Mesenchymal stem cell (in vitro differentiated cells and primary cell): ENCODE results near the gene NAALADL2.

Source experiments
- DNase-seq: peaks from one replicate; pipeline ENCODE4 v3.0.0-alpha.2; 2013
- H2AFZ ChIP-seq: one replicate; pipeline ENCODE4 v1.6.1; 2013; ENCODE audit warnings: low read depth, mild to moderate bottlenecking, control low read depth, inconsistent platforms, low read length, moderate library complexity
- H2AK5ac ChIP-seq: 2 replicates; pipeline ENCODE4 v1.6.1; 2013; ENCODE audit warnings: low read length, moderate library complexity, mild to moderate bottlenecking, inconsistent platforms; ENCODE audit not compliant: severe bottlenecking
- H2BK120ac ChIP-seq: one replicate; pipeline ENCODE4 v1.6.1; 2013; ENCODE audit warnings: low read depth, mild to moderate bottlenecking, inconsistent platforms, low read length, moderate library complexity
- H2BK12ac ChIP-seq, 2 experiments: one replicate each; pipeline ENCODE4 v1.6.1; 2013; ENCODE audit warnings: inconsistent platforms in 2 of 2, low read length in 2 of 2, mild to moderate bottlenecking in 2 of 2, moderate library complexity in 2 of 2, control low read depth in 1 of 2
- H2BK15ac ChIP-seq: one replicate; pipeline ENCODE4 v1.6.1; 2013; ENCODE audit warnings: mild to moderate bottlenecking, low read depth, inconsistent platforms; ENCODE audit not compliant: poor library complexity, severe bottlenecking
- H2BK5ac ChIP-seq: 2 replicates; pipeline ENCODE4 v1.6.1; 2013; ENCODE audit warnings: low read depth, mild to moderate bottlenecking, low read length, control low read depth, inconsistent platforms; ENCODE audit not compliant: poor library complexity, severe bottlenecking
- H3K14ac ChIP-seq, 2 experiments: one replicate each; pipeline ENCODE4 v1.6.1; 2013; ENCODE audit warnings: inconsistent platforms in 2 of 2, low read length in 2 of 2, control low read depth in 1 of 2, mild to moderate bottlenecking in 1 of 2, moderate library complexity in 1 of 2
- H3K18ac ChIP-seq, 2 experiments: one replicate each; pipeline ENCODE4 v1.6.1; 2013; ENCODE audit warnings: inconsistent platforms in 2 of 2, low read length in 2 of 2, control low read depth in 1 of 2, low read depth in 1 of 2, mild to moderate bottlenecking in 1 of 2
- H3K23ac ChIP-seq, 2 experiments: one replicate each; pipeline ENCODE4 v1.6.1; 2013; ENCODE audit warnings: inconsistent platforms in 2 of 2, low read length in 2 of 2, mild to moderate bottlenecking in 2 of 2, moderate library complexity in 2 of 2, control low read depth in 1 of 2
- H3K27ac ChIP-seq: 2 replicates; pipeline ENCODE4 v1.5.1; 2013; ENCODE audit warnings: mild to moderate bottlenecking, moderate library complexity, low read length, control low read depth, inconsistent platforms; ENCODE audit not compliant: poor library complexity, severe bottlenecking
- H3K27me3 ChIP-seq, 2 experiments: 2 replicates each; pipeline versions ENCODE4 v1.6.1 to v1.7.0; 2013; ENCODE audit warnings: low read length in 2 of 2, mild to moderate bottlenecking in 2 of 2, moderate library complexity in 2 of 2, control low read depth in 1 of 2, inconsistent platforms in 1 of 2; ENCODE audit not compliant: control insufficient read depth in 1 of 2, insufficient read depth in 1 of 2
- H3K36me3 ChIP-seq, 2 experiments: 2 replicates each; pipeline versions ENCODE4 v1.6.1 to v1.7.0; 2013; ENCODE audit warnings: low read length in 2 of 2, control low read depth in 1 of 2, inconsistent platforms in 1 of 2, low read depth in 1 of 2, mild to moderate bottlenecking in 1 of 2; ENCODE audit not compliant: insufficient read depth in 2 of 2, control insufficient read depth in 1 of 2
- H3K4ac ChIP-seq, 2 experiments: one replicate each; pipeline ENCODE4 v1.6.1; 2013; ENCODE audit warnings: inconsistent platforms in 2 of 2, low read length in 2 of 2, mild to moderate bottlenecking in 2 of 2, moderate library complexity in 2 of 2, control low read depth in 1 of 2, low read depth in 1 of 2
- H3K4me1 ChIP-seq: 2 replicates; pipeline ENCODE4 v1.6.1; 2013; ENCODE audit warnings: low read depth, low read length, control low read depth; ENCODE audit not compliant: control insufficient read depth, insufficient read depth
- H3K4me2 ChIP-seq: 2 replicates; pipeline ENCODE4 v1.6.1; 2013; ENCODE audit warnings: low read length, mild to moderate bottlenecking, inconsistent platforms; ENCODE audit not compliant: poor library complexity, severe bottlenecking
- H3K4me3 ChIP-seq, 2 experiments: 2 replicates each; pipeline versions ENCODE4 v1.5.1 to v1.7.0; 2013; ENCODE audit warnings: low read length in 2 of 2, mild to moderate bottlenecking in 2 of 2, control low read depth in 1 of 2, low read depth in 1 of 2; ENCODE audit not compliant: insufficient read depth in 1 of 2
- H3K79me1 ChIP-seq: replicated peaks from 2 replicates; pipeline ENCODE4 v1.6.1; 2013; ENCODE audit warnings: mild to moderate bottlenecking, control low read depth, low read length, inconsistent platforms; ENCODE audit not compliant: poor library complexity, severe bottlenecking
- H3K9ac ChIP-seq: 2 replicates; pipeline ENCODE4 v1.7.0; 2013; ENCODE audit warnings: mild to moderate bottlenecking, low read length, moderate library complexity
- H3K9me3 ChIP-seq: 2 replicates; pipeline ENCODE4 v1.7.0; 2013; ENCODE audit warnings: mild to moderate bottlenecking, low read length; ENCODE audit not compliant: control insufficient read depth
- H4K8ac ChIP-seq: one replicate; pipeline ENCODE4 v1.6.1; 2013; ENCODE audit warnings: inconsistent platforms, mild to moderate bottlenecking, low read length, moderate library complexity
- H4K91ac ChIP-seq: one replicate; pipeline ENCODE4 v1.6.1; 2013; ENCODE audit warnings: mild to moderate bottlenecking, low read length, inconsistent platforms
- WGBS: methylation state at CpG from one replicate; pipeline ENCODE4 v1.1.7; 2013; ENCODE audit warnings: mixed read lengths; 5-methylcytosine and 5-hydroxymethylcytosine counted together

Gene NAALADL2

GRCh38 chr3:175837962-175838361, 978.8 kb downstream of the NAALADL2 start:
- no peak overlapping the region for H2BK5ac ChIP-seq
- H3K36me3 ChIP-seq = no peaks in the 10 kb centered on the region
- H2AK5ac ChIP-seq = no peak overlapping the region
- no peak overlapping the region for H3K23ac ChIP-seq
- H3K4ac ChIP-seq = no peak overlapping the region
- H3K14ac ChIP-seq = no peak overlapping the region
- no peak overlapping the region for H3K9ac ChIP-seq
- H2BK15ac ChIP-seq = no peak overlapping the region
- no peak overlapping the region for H4K91ac ChIP-seq
- no peaks in the 10 kb centered on the region for H3K4me1 ChIP-seq
- H3K27ac ChIP-seq = no peak overlapping the region
- no peaks in the 10 kb centered on the region for H3K27me3 ChIP-seq
- no CpG with 5 or more reads among the region's 2 CpGs for WGBS
- no peak overlapping the region for H2BK120ac ChIP-seq
- H2BK12ac ChIP-seq = no peak overlapping the region
- no peak for DNase-seq
- H3K79me1 ChIP-seq = no peaks in the 10 kb centered on the region
- peaks cover 6% of the 10 kb centered on the region for H3K9me3 ChIP-seq
- no peak overlapping the region for H2AFZ ChIP-seq
- H4K8ac ChIP-seq = no peak overlapping the region
- no peak overlapping the region for H3K4me2 ChIP-seq
- no peak overlapping the region for H3K18ac ChIP-seq
- no peak overlapping the region for H3K4me3 ChIP-seq

GRCh38 chr3:175839366-175840005, 980.4 kb downstream of the NAALADL2 start:
- Histone ChIP-seq H3K4me2 (no peak overlapping the region), H3K9ac (no peak overlapping the region), H4K91ac (no peak overlapping the region), H2AFZ (no peak overlapping the region), H2BK120ac (no peak overlapping the region), H3K79me1 (no peaks in the 10 kb centered on the region), H2BK12ac (no peak overlapping the region), H3K23ac (no peak overlapping the region), H4K8ac (no peak overlapping the region), H2BK5ac (no peak overlapping the region), H3K27me3 (no peaks in the 10 kb centered on the region), H3K4me3 (no peak overlapping the region), H2BK15ac (no peak overlapping the region), H3K36me3 (no peaks in the 10 kb centered on the region), H3K14ac (no peak overlapping the region), H3K18ac (no peak overlapping the region), H3K27ac (no peak overlapping the region), H2AK5ac (no peak overlapping the region), H3K9me3 (peaks cover 7% of the 10 kb centered on the region), H3K4ac (no peak overlapping the region), H3K4me1 (no peaks in the 10 kb centered on the region)
- DNase-seq = no peak
- no CpG with 5 or more reads among the region's 2 CpGs for WGBS

DNA sequence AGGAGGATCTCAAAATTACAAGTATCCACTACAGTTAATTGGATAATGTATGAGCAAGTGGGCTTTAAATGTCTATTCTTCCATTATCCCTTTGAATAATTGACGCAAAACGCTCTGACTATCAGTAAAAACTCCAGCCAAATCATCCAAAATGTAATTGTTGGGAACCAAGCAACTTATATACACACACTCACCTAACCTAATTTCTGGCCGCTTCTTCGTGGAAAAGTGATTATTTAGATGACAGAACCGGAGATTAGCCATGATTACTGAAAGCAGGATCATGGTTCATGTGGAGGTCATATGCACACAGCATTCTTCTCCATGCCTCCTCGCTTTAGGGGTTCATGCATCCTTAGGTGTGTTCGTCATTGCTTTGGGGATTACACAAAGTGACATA, 992.4 kb downstream of the NAALADL2 start:
- H2BK5ac ChIP-seq = no peak overlapping the region
- H3K27ac ChIP-seq = no peak overlapping the region
- no peak overlapping the region for H2BK12ac ChIP-seq
- H2BK15ac ChIP-seq = no peak overlapping the region
- no peak overlapping the region for H3K23ac ChIP-seq
- no peak overlapping the region for H2AFZ ChIP-seq
- no peak overlapping the region for H3K4ac ChIP-seq
- H3K36me3 ChIP-seq = no peaks in the 10 kb centered on the region
- no peak overlapping the region for H3K4me3 ChIP-seq
- no peaks in the 10 kb centered on the region for H3K9me3 ChIP-seq
- WGBS = 92% methylated on average over 7 of the region's 7 CpGs
- no peak overlapping the region for H2BK120ac ChIP-seq
- no peak overlapping the region for H3K9ac ChIP-seq
- DNase-seq = no peak
- H3K4me2 ChIP-seq = no peak overlapping the region
- no peak overlapping the region for H4K8ac ChIP-seq
- H3K14ac ChIP-seq = no peak overlapping the region
- no peak overlapping the region for H3K18ac ChIP-seq
- H4K91ac ChIP-seq = no peak overlapping the region
- no peak overlapping the region for H2AK5ac ChIP-seq
- no peaks in the 10 kb centered on the region for H3K79me1 ChIP-seq
- H3K4me1 ChIP-seq = no peaks in the 10 kb centered on the region
- H3K27me3 ChIP-seq = no peaks in the 10 kb centered on the region

GRCh38 chr3:175852560-175852959, 993.4 kb downstream of the NAALADL2 start:
- WGBS = no CpG with 5 or more reads among the region's 1 CpG
- H4K8ac ChIP-seq = no peak overlapping the region

More at GRCh38 chr3:175852560-175852959, 993.4 kb downstream of the NAALADL2 start:
- no peaks in the 10 kb centered on the region for H3K36me3 ChIP-seq
- no peak overlapping the region for H3K18ac ChIP-seq
- no peak overlapping the region for H2AK5ac ChIP-seq
- no peak overlapping the region for H3K27ac ChIP-seq
- H4K91ac ChIP-seq = no peak overlapping the region
- H3K4me3 ChIP-seq = no peak overlapping the region
- no peak overlapping the region for H2BK15ac ChIP-seq
- no peak overlapping the region for H3K23ac ChIP-seq
- no peak overlapping the region for H3K9ac ChIP-seq
- no peak overlapping the region for H2AFZ ChIP-seq
- H2BK5ac ChIP-seq = no peak overlapping the region
- H3K4ac ChIP-seq = no peak overlapping the region
- peaks cover 6% of the 10 kb centered on the region for H3K9me3 ChIP-seq
- H2BK12ac ChIP-seq = no peak overlapping the region
- no peaks in the 10 kb centered on the region for H3K79me1 ChIP-seq
- H3K4me1 ChIP-seq = no peaks in the 10 kb centered on the region
- H2BK120ac ChIP-seq = no peak overlapping the region
- no peak overlapping the region for H3K4me2 ChIP-seq
- H3K14ac ChIP-seq = no peak overlapping the region
- H3K27me3 ChIP-seq = no peaks in the 10 kb centered on the region
- no peak for DNase-seq
